Activated naive CD8-positive, alpha-beta T cell treated with anti-CD3 and anti-CD28 coated beads, Interleukin-2, amount 10 ng/mL, durations not matched to agents 7 days and 5 days (primary cell): ENCODE measurements around the gene DENND2A. TPM values are rescaled to one million over a fixed set of nuclear protein-coding genes. Genes with fewer than 3 reads are reported as not detected.
"Not testable (repeated sequence)": the region's sequence is repeated elsewhere in the genome, so short reads cannot be mapped to it uniquely, and the experiment has no call there.

Source experiments
- ATAC-seq: fragments of 150-1000 bp; cut with Tn5 transposase; one replicate; pipeline ENCODE4 v1.10.0; 2021; ENCODE audit warnings: low read depth, moderate library complexity
- POLR2A ChIA-PET: fragments of 350-600 bp; sonication (Branson Sonifier 250); formaldehyde crosslinking; loops from one replicate; lab custom pipeline; 2021; ENCODE audit warnings: antibody characterized with exemption; lab: Charles Lee
- DNase-seq: peaks from one replicate; pipeline ENCODE4 v3.0.0; 2021
- H3K27ac Mint-ChIP-seq: one replicate; pipeline ENCODE4 v1.8.0; 2022; ENCODE audit warnings: mild to moderate bottlenecking, mixed read lengths
- H3K27me3 Mint-ChIP-seq: one replicate; pipeline ENCODE4 v1.8.0; 2022; ENCODE audit warnings: mild to moderate bottlenecking, moderate library complexity, mixed read lengths
- H3K36me3 Mint-ChIP-seq: one replicate; pipeline ENCODE4 v1.8.0; 2021; ENCODE audit warnings: mild to moderate bottlenecking, mixed read lengths
- H3K4me1 Mint-ChIP-seq: one replicate; pipeline ENCODE4 v1.8.0; 2021; ENCODE audit warnings: mixed read lengths
- H3K4me3 Mint-ChIP-seq: one replicate; pipeline ENCODE4 v1.8.0; 2022; ENCODE audit warnings: mild to moderate bottlenecking, moderate library complexity, mixed read lengths
- H3K9me3 Mint-ChIP-seq: one replicate; pipeline ENCODE4 v1.8.0; 2021; ENCODE audit warnings: mixed read lengths
- total RNA-seq, 2 experiments: library from RNA; stranded (reverse); gene quantifications; one replicate each; pipeline ENCODE4 v1.2.3, GENCODE V29; 2021

Gene DENND2A
- total RNA-seq, 2 experiments from 2014 or later: not detected

DNA sequence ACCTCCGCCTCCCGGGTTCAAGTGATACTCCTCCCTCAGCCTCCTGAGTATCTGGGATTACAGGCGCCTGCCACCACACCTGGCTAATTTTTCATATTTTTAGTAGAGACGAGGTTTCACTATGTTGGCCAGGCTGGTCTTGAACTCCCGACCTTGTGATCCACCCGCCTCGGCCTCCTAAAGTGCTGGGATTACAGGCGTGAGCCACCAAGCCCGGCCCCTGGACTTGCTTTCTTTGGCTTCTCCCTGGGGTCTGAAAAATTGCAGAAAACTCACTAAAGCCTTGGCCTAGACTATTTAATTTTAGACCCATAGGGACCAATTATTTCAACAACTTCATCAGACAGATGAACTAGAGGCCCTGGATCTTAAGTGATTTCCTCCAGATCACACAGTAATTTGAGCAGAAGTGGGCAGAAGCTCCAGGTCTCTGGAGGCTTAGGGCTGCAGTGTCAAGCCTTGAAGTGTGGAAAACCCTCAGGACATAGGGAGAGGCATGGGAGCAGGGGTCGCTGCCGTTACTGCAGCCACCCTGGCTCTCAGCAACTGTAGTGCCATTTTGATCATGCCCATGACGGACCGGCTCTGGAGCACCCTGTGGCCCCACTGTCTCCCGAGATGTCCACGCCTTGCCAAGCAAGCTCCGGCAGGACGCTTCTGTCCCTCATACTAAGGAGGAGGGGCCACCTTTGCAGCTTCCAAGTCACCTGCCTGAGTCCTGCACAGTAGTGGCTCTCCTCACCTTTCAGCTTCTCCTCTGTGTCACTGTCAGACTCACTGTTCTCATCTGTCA, 72.4 kb downstream of the DENND2A start:
- H3K27ac Mint-ChIP-seq: no peak overlapping the region
- ATAC-seq (no peak), DNase-seq (no peak)
- peaks cover under 1% of the 10 kb centered on the region for H3K27me3 Mint-ChIP-seq
- H3K36me3 Mint-ChIP-seq: no peaks in the 10 kb centered on the region
- no peaks in the 10 kb centered on the region for H3K4me1 Mint-ChIP-seq
- H3K9me3 Mint-ChIP-seq: no peaks in the 10 kb centered on the region
- no peak overlapping the region for H3K4me3 Mint-ChIP-seq
- POLR2A ChIA-PET: no interaction called here

DNA sequence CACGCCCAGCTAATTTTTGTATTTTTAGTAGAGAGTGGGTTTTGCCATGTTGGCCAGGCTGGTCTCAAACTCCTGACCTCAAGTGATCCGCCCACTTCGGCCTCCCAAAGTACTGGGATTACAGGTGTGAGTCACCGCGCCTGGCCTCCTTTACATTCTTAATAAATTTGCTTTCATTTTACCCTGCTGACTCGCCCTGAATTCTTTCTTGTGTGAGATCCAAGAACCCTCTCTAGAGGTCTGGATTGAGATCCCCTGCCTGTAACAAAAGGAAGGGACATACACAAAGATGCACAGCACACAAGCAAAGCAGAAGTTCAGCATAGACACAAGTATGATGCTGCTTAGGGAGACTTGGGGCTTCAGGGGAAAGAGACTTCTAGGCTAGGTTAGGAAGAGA, 74.4 kb downstream of the DENND2A start:
- POLR2A ChIA-PET, H3K36me3 Mint-ChIP-seq, H3K27ac Mint-ChIP-seq, H3K4me3 Mint-ChIP-seq, ATAC-seq, H3K27me3 Mint-ChIP-seq, H3K4me1 Mint-ChIP-seq, H3K9me3 Mint-ChIP-seq, DNase-seq: not testable (repeated sequence)

DNA sequence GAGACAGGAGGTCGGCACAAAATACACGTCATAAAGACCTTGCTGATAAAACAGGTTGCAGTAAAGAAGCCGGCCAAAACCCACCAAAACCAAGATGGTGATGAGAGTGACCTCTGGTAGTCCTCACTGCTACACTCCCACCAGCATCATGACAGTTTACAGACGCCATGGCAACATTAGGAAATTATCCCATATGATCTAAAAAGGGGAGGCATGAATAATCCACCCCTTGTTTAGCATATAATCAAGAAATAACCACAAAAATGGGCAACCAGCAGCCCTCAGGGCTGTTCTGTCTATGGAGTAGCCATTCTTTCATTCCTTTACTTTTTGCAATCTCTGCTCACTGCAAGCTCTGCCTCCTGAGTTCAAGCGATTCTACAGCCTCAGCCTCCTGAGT, 74.9 kb downstream of the DENND2A start:
- H3K27ac Mint-ChIP-seq, H3K4me1 Mint-ChIP-seq, ATAC-seq, H3K9me3 Mint-ChIP-seq, H3K36me3 Mint-ChIP-seq, H3K4me3 Mint-ChIP-seq, H3K27me3 Mint-ChIP-seq, POLR2A ChIA-PET, DNase-seq: not testable (repeated sequence)

DNA sequence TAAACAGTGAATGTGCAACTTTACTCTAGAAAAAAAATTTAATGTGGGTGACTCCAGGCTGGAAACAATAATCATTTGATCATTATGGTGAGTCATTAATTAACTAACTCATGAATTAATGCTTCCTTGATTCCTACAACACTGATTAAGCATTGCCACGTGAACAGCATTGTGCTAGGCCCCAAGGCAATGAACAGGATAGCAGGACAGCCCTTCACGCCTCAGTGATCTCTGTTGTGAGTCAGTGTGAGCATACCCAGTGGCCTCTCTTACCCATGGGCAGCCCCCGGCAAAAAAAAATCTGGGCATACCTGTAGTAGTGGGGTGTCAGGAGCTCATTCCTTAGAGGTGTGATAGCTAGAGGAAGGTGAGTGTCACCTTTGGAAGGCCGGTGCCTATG, 76.0 kb downstream of the DENND2A start:
- H3K4me1 Mint-ChIP-seq: no peaks in the 10 kb centered on the region
- H3K36me3 Mint-ChIP-seq: no peaks in the 10 kb centered on the region
- POLR2A ChIA-PET: no interaction called here
- ATAC-seq (no peak), DNase-seq (no peak)
- H3K27ac Mint-ChIP-seq: no peak overlapping the region
- no peaks in the 10 kb centered on the region for H3K9me3 Mint-ChIP-seq
- no peak overlapping the region for H3K4me3 Mint-ChIP-seq
- peaks cover 6% of the 10 kb centered on the region for H3K27me3 Mint-ChIP-seq

DNA sequence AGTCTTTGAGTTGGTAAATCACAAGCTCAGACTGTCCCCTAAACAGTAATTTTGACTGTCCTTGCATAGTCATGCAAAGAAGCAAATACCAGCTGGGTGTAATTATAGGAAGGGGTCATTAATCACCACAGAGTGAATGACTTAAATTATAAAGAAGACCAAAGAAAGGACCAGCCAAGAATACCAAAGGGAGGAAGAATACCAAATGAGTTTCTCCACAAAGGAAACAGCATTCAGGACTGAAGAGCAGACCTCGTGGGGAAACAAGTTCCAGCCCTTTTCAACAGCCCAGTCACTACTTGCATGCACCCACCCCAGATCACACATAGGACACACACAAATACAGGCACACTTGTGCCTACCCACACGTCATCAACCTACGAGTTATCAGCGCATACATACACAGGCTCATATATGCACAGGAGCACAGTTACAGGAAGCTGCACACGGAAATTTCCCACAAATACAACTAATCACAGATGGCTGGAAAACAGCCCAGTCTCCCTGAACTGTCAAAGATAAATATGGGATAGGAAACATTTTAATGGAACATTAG, 77.6 kb downstream of the DENND2A start:
- no peaks in the 10 kb centered on the region for H3K9me3 Mint-ChIP-seq

DNA sequence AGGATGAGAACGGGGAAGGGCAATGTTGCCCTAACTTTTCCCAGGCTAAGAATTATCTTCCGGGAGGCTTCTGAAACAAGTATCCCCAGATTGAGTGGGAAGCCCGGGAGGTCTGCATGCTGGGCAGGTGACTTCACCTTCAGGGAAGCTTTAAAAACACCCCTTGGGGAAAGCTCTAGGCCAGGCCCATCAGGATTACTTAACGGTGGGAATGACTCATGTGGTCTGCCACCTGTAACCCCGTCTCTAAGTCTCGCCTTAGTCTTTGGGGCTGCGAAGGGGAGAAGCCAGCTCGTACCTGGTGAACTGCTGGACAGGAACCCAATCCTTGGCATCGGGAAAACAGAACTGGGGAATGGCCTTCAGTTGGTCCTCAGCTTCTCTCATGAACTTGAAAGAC, 81.2 kb downstream of the DENND2A start:
- no peak for DNase-seq
- no peaks in the 10 kb centered on the region for H3K9me3 Mint-ChIP-seq
- H3K4me3 Mint-ChIP-seq: no peak overlapping the region
- H3K27ac Mint-ChIP-seq: no peak overlapping the region
- no peaks in the 10 kb centered on the region for H3K4me1 Mint-ChIP-seq
- ATAC-seq: no peak
- no peaks in the 10 kb centered on the region for H3K36me3 Mint-ChIP-seq
- POLR2A ChIA-PET: no interaction called here
- H3K27me3 Mint-ChIP-seq: peaks cover 7% of the 10 kb centered on the region

More for the DNA sequence above, 77.6 kb downstream of the DENND2A start:
- DNase-seq (no peak), ATAC-seq (no peak)
- no peaks in the 10 kb centered on the region for H3K4me1 Mint-ChIP-seq
- POLR2A ChIA-PET: no interaction called here
- no peak overlapping the region for H3K4me3 Mint-ChIP-seq
- no peak overlapping the region for H3K27ac Mint-ChIP-seq
- no peaks in the 10 kb centered on the region for H3K36me3 Mint-ChIP-seq
- H3K27me3 Mint-ChIP-seq: peaks cover 6% of the 10 kb centered on the region

DNA sequence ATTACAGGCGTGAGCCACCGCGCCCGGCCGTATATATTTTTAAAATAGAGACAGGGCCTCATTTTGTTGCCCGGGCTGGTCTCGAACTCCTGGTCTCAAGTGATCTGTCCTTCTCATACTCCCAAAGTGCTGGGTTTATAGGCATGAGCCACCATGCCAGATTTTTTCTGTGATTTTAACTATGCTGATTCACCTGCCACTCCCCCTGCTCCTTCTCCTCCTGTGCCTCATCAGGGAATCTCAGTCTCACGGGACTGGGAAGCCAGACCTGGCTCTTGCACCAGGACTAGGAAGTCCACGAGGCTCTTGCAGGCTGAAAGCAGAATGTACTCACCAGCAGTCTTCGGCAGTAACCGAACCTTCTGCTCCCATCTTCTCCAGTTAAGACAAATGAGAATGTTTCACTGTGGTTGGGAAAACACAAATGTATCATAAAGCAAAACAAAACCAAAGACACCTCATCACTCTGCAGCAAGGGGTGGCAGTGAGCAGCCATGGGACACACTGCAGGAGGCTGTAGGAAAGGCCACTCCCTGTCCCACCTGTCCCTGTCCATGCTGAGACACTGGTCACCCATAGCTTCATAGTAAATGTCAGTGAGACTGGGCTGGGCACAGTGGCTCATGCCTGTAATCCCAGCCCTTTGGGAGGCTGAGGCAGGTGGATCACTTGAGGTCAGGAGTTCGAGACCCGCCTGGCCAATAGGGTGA, 82.6 kb downstream of the DENND2A start:
- H3K4me3 Mint-ChIP-seq: no peak overlapping the region
- DNase-seq (no peak), ATAC-seq (no peak)
- H3K27me3 Mint-ChIP-seq: peaks cover 8% of the 10 kb centered on the region
- H3K27ac Mint-ChIP-seq: no peak overlapping the region
- H3K36me3 Mint-ChIP-seq: no peaks in the 10 kb centered on the region
- POLR2A ChIA-PET: interaction anchor here (0.7 kb wide), 1 partner anchor 81 kb away, joined by 4 read pairs; no protein-coding TSS in a partner anchor
- H3K9me3 Mint-ChIP-seq: no peaks in the 10 kb centered on the region
- H3K4me1 Mint-ChIP-seq: no peaks in the 10 kb centered on the region

DNA sequence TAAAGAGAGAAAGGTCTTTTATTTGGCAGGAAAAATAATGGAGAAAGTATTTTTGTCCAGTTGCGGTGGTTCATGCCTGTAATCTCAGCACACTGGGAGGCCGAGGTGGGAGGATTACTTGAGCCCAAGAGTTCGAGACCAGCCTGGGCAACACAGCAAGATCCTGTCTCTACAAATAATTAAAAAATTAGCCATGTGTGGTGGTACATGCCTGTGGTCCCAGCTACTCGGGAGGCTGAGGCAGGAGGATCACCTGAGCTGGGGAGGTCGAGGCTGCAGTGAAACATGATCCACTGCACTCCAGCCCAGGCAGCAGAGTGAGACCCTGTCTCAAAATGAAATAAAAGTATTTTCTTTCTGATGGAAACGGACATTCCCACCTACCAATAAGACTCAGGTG, 83.5 kb downstream of the DENND2A start:
- H3K27me3 Mint-ChIP-seq: peaks cover 12% of the 10 kb centered on the region
- POLR2A ChIA-PET: no interaction called here

GRCh38 chr7:140553236-140553635, 87.4 kb downstream of the DENND2A start:
- POLR2A ChIA-PET, H3K4me1 Mint-ChIP-seq, DNase-seq, H3K36me3 Mint-ChIP-seq, H3K9me3 Mint-ChIP-seq, ATAC-seq, H3K27me3 Mint-ChIP-seq, H3K4me3 Mint-ChIP-seq, H3K27ac Mint-ChIP-seq: not testable (repeated sequence)

More for the DNA sequence above, 83.5 kb downstream of the DENND2A start:
- ATAC-seq (no peak), DNase-seq (no peak)
- H3K36me3 Mint-ChIP-seq: no peaks in the 10 kb centered on the region
- H3K27ac Mint-ChIP-seq: no peak overlapping the region
- no peaks in the 10 kb centered on the region for H3K9me3 Mint-ChIP-seq
- H3K4me1 Mint-ChIP-seq: no peaks in the 10 kb centered on the region
- H3K4me3 Mint-ChIP-seq: no peak overlapping the region

DNA sequence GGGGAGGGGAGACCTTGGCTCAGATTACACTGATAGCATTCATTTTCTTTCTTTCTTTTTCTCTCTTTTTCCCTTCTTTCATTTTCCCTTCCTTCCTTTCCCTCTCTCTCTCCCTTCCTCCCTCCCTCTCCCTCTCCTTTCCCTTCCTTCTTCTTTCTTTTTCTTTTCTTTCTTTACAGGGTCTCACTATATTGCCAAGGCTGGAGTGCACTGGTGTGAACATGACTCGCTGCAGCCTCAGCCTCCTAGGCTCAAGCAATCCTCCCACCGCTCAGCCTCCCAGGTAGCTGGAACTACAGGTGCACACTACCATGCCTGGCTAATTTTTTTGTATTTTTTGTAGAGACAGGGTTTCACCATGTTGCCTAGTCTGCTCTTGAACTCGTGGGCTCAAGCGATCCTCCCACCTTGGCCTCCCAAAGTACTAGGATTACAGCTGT, 88.4 kb downstream of the DENND2A start:
- Mint-ChIP-seq H3K9me3 (no peaks in the 10 kb centered on the region), H3K36me3 (no peaks in the 10 kb centered on the region), H3K4me1 (no peaks in the 10 kb centered on the region), H3K27ac (no peak overlapping the region), H3K4me3 (no peak overlapping the region), H3K27me3 (peaks cover 6% of the 10 kb centered on the region)
- no peak for ATAC-seq
- POLR2A ChIA-PET: no interaction called here
- DNase-seq: no peak

- DNase-seq (no peak), ATAC-seq (no peak)
- Mint-ChIP-seq H3K36me3 (no peaks in the 10 kb centered on the region), H3K9me3 (no peaks in the 10 kb centered on the region), H3K27me3 (peaks cover 6% of the 10 kb centered on the region), H3K4me1 (no peaks in the 10 kb centered on the region), H3K4me3 (no peak overlapping the region), H3K27ac (no peak overlapping the region)
- POLR2A ChIA-PET: no interaction called here
These were observed 89.0 kb downstream of the DENND2A start for GRCh38 chr7:140551355-140552239.

DNA sequence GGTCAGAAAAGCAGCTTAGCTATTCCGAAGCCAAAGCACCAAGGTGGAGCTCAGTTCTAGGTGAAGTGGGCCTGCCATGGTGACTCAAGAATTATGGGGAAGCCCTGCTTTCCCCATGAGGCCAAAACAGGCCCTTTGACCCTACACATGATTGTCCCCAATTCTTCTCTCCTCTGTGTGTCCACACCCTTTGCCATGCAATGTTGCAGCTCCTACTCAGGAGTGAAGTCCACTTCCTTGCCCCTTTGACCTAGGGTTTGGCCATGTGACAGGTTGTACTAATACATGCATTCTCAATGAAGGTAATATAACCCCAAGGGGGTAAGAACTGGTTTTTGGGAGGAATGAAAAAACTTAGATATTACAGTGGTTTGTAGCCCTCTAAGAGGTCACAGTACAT, 93.7 kb downstream of the DENND2A start:
- DNase-seq: no peak
- POLR2A ChIA-PET: no interaction called here
- H3K36me3 Mint-ChIP-seq: no peaks in the 10 kb centered on the region
- H3K9me3 Mint-ChIP-seq: no peaks in the 10 kb centered on the region
- no peak overlapping the region for H3K27ac Mint-ChIP-seq
- no peaks in the 10 kb centered on the region for H3K4me1 Mint-ChIP-seq
- peaks cover 4% of the 10 kb centered on the region for H3K27me3 Mint-ChIP-seq
- H3K4me3 Mint-ChIP-seq: no peak overlapping the region
- ATAC-seq: no peak

DNA sequence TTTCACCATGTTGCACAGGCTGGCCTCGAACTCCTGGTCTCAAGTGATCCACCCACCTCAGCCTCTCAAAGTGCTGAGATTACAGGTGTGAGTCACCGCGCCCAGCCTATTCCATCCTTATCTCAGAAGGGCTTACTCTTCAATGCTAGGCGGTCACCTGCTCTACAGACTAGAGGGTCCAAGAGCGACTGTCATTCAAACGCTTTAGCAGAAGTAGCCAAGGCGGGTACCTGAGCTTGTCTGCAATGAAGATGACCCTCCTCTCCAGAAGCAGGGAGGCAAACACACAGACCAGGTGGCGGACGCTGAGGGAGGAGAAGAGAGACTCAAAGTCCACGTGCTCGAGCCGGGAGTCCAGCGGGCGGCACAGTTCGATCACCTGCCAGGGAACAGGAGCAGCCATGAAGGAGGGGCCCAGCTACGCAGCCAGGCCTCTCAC, 96.2 kb downstream of the DENND2A start:
- DNase-seq: no peak
- Mint-ChIP-seq H3K4me3 (no peak overlapping the region), H3K27me3 (peaks cover 14% of the 10 kb centered on the region), H3K36me3 (no peaks in the 10 kb centered on the region), H3K9me3 (no peaks in the 10 kb centered on the region), H3K27ac (no peak overlapping the region), H3K4me1 (no peaks in the 10 kb centered on the region)
- POLR2A ChIA-PET: no interaction called here
- no peak for ATAC-seq
